ENCODE measurements around the gene SMARCB1. TPM values are rescaled to one million over a fixed set of nuclear protein-coding genes. Genes with fewer than 3 reads are reported as not detected.

SMARCB1 gene
- total RNA-seq, 1 experiment from 2014 or later: 121 TPM

- Histone ChIP-seq H3K4me3 (no peak overlapping the region), H3K4me1 (replicated peaks) (peaks cover 20% of the 10 kb centered on the region), H3K9me3 (replicated peaks) (peaks cover 4% of the 10 kb centered on the region), H3K36me3 (no peaks in the 10 kb centered on the region), H3K27me3 (replicated peaks) (no peaks in the 10 kb centered on the region), H3K27ac (no peak overlapping the region)
- DNase-seq (ENCODE audit: low read depth in 1 of 2, low spot score in 2 of 2): no peak
Observed at GRCh38 chr22:23753385-23753784, 33.4 kb upstream of the SMARCB1 start.

- DNase-seq (ENCODE audit: low read depth in 1 of 2, low spot score in 2 of 2): no peak
- Histone ChIP-seq H3K4me1 (replicated peaks) (peaks cover 20% of the 10 kb centered on the region), H3K36me3 (no peaks in the 10 kb centered on the region), H3K4me3 (no peak within 1 kb of the TSS), H3K27me3 (replicated peaks) (no peaks in the 10 kb centered on the region), H3K27ac (no peak within 1 kb of the TSS), H3K9me3 (replicated peaks) (peaks cover 4% of the 10 kb centered on the region)
Observed at GRCh38 chr22:23754220-23754919, 32.4 kb upstream of the SMARCB1 start, which contains the start of gene VPREB3. Gene VPREB3 (minus strand): TSS chr22:23754425. CDS start chr22:23754363, 62 bp downstream.

GRCh38 chr22:23754980-23755636 lies 31.7 kb upstream of the SMARCB1 start:
- Histone ChIP-seq H3K9me3 (replicated peaks) (peaks cover 4% of the 10 kb centered on the region), H3K27me3 (replicated peaks) (no peaks in the 10 kb centered on the region), H3K4me3 (no peak overlapping the region), H3K4me1 (replicated peaks) (peaks cover 16% of the 10 kb centered on the region), H3K36me3 (no peaks in the 10 kb centered on the region), H3K27ac (no peak overlapping the region)
- DNase-seq (ENCODE audit: low read depth in 1 of 2, low spot score in 2 of 2): peak in 1 of 2 experiments; percentile 23

- H3K27me3 ChIP-seq (replicated peaks): no peaks in the 10 kb centered on the region
- H3K36me3 ChIP-seq: no peaks in the 10 kb centered on the region
- no peak for DNase-seq (ENCODE audit: low read depth in 1 of 2, low spot score in 2 of 2)
- H3K4me1 ChIP-seq (replicated peaks): peaks cover 15% of the 10 kb centered on the region
- H3K9me3 ChIP-seq (replicated peaks): peaks cover 4% of the 10 kb centered on the region
- H3K4me3 ChIP-seq: no peak overlapping the region
- no peak overlapping the region for H3K27ac ChIP-seq
Observed at GRCh38 chr22:23755711-23756110, 31.1 kb upstream of the SMARCB1 start.

GRCh38 chr22:23756891-23757290 lies 29.9 kb upstream of the SMARCB1 start:
- H3K27me3 ChIP-seq (replicated peaks): no peaks in the 10 kb centered on the region
- H3K27ac ChIP-seq: no peak overlapping the region
- H3K4me1 ChIP-seq (replicated peaks): peaks cover 8% of the 10 kb centered on the region
- DNase-seq (ENCODE audit: low read depth in 1 of 2, low spot score in 2 of 2): no peak
- H3K36me3 ChIP-seq: no peaks in the 10 kb centered on the region
- no peak overlapping the region for H3K4me3 ChIP-seq
- no peaks in the 10 kb centered on the region for H3K9me3 ChIP-seq (replicated peaks)

- Histone ChIP-seq H3K27me3 (replicated peaks) (no peaks in the 10 kb centered on the region), H3K4me3 (no peak overlapping the region), H3K36me3 (peaks cover 7% of the 10 kb centered on the region; the same call in 1 of the 2 replicates), H3K27ac (no peak overlapping the region), H3K9me3 (replicated peaks) (no peaks in the 10 kb centered on the region), H3K4me1 (replicated peaks) (peaks cover 19% of the 10 kb centered on the region)
- DNase-seq (ENCODE audit: low read depth in 1 of 2, low spot score in 2 of 2): no peak
Observed at GRCh38 chr22:23759566-23759965, 27.2 kb upstream of the SMARCB1 start.

- H3K27ac ChIP-seq: no peak overlapping the region
- H3K27me3 ChIP-seq (replicated peaks): no peaks in the 10 kb centered on the region
- H3K9me3 ChIP-seq (replicated peaks): no peaks in the 10 kb centered on the region
- H3K4me3 ChIP-seq: no peak overlapping the region
- peaks cover 17% of the 10 kb centered on the region for H3K4me1 ChIP-seq (replicated peaks)
- peaks cover 11% of the 10 kb centered on the region for H3K36me3 ChIP-seq
- no peak for DNase-seq (ENCODE audit: low read depth in 1 of 2, low spot score in 2 of 2)
Observed at GRCh38 chr22:23760056-23760455, 26.7 kb upstream of the SMARCB1 start.

GRCh38 chr22:23762842-23763578 lies 23.8 kb upstream of the SMARCB1 start, which contains the start of gene C22orf15:
Gene C22orf15 (plus strand): TSS chr22:23762990. CDS start chr22:23763307, 317 bp downstream.
- no peak within 1 kb of the TSS for H3K4me3 ChIP-seq
- DNase-seq (ENCODE audit: low read depth in 1 of 2, low spot score in 2 of 2): peak in 1 of 2 experiments; percentile 27

GRCh38 chr22:23763579-23763945 lies 23.2 kb upstream of the SMARCB1 start:
- Histone ChIP-seq H3K4me1 (replicated peaks) (peaks cover 31% of the 10 kb centered on the region), H3K27ac (no peak overlapping the region), H3K36me3 (peaks cover 28% of the 10 kb centered on the region), H3K4me3 (no peak overlapping the region), H3K9me3 (replicated peaks) (no peaks in the 10 kb centered on the region), H3K27me3 (replicated peaks) (no peaks in the 10 kb centered on the region)
- no peak for DNase-seq (ENCODE audit: low read depth in 1 of 2, low spot score in 2 of 2)

More at GRCh38 chr22:23762842-23763578, 23.8 kb upstream of the SMARCB1 start, which contains the start of gene C22orf15:
- H3K27me3 ChIP-seq (replicated peaks): no peaks in the 10 kb centered on the region
- peaks cover 26% of the 10 kb centered on the region for H3K36me3 ChIP-seq
- H3K27ac ChIP-seq: no peak within 1 kb of the TSS
- H3K4me1 ChIP-seq (replicated peaks): peaks cover 25% of the 10 kb centered on the region
- no peaks in the 10 kb centered on the region for H3K9me3 ChIP-seq (replicated peaks)

- Histone ChIP-seq H3K27me3 (replicated peaks) (no peaks in the 10 kb centered on the region), H3K27ac (no peak overlapping the region), H3K4me1 (replicated peaks) (peaks cover 35% of the 10 kb centered on the region), H3K36me3 (peaks cover 28% of the 10 kb centered on the region), H3K4me3 (no peak overlapping the region), H3K9me3 (replicated peaks) (no peaks in the 10 kb centered on the region)
- DNase-seq (ENCODE audit: low read depth in 1 of 2, low spot score in 2 of 2): no peak
Observed at GRCh38 chr22:23763954-23764353, 22.8 kb upstream of the SMARCB1 start.

- Histone ChIP-seq H3K27me3 (replicated peaks) (no peaks in the 10 kb centered on the region), H3K4me1 (replicated peaks) (peaks cover 47% of the 10 kb centered on the region), H3K27ac (no peak overlapping the region), H3K9me3 (replicated peaks) (no peaks in the 10 kb centered on the region), H3K36me3 (peaks cover 28% of the 10 kb centered on the region), H3K4me3 (no peak overlapping the region)
- DNase-seq (ENCODE audit: low read depth in 1 of 2, low spot score in 2 of 2): no peak
Observed at GRCh38 chr22:23764899-23765881, 21.6 kb upstream of the SMARCB1 start.

- Histone ChIP-seq H3K27ac (no peak overlapping the region), H3K27me3 (replicated peaks) (no peaks in the 10 kb centered on the region), H3K4me1 (replicated peaks) (peaks cover 68% of the 10 kb centered on the region), H3K4me3 (peak overlapping the region; percentile 74), H3K36me3 (peaks cover 28% of the 10 kb centered on the region), H3K9me3 (replicated peaks) (no peaks in the 10 kb centered on the region)
- DNase-seq (ENCODE audit: low read depth in 1 of 2, low spot score in 2 of 2): no peak
Observed at GRCh38 chr22:23767303-23767672, 19.5 kb upstream of the SMARCB1 start.
